IPS-20b (cell line): ENCODE results near the gene GRIK2.

Source experiments
- H3K27ac ChIP-seq: one replicate; pipeline ENCODE4 v1.5.1; 2013; ENCODE audit warnings: low read length
- H3K27me3 ChIP-seq: 2 replicates; pipeline ENCODE4 v1.6.1; 2013; ENCODE audit warnings: mild to moderate bottlenecking, low read length, inconsistent platforms; ENCODE audit not compliant: insufficient read depth
- H3K36me3 ChIP-seq: 2 replicates; pipeline ENCODE4 v1.6.1; 2013; ENCODE audit warnings: low read depth, mild to moderate bottlenecking, inconsistent platforms, low read length, moderate library complexity; ENCODE audit not compliant: insufficient read depth
- H3K4me1 ChIP-seq: 2 replicates; pipeline ENCODE4 v1.6.1; 2013; ENCODE audit warnings: mild to moderate bottlenecking, control low read depth, inconsistent platforms, low read length, moderate library complexity; ENCODE audit not compliant: insufficient read depth
- H3K4me3 ChIP-seq: 2 replicates; pipeline ENCODE4 v1.5.1; 2013; ENCODE audit warnings: mild to moderate bottlenecking, low read length, inconsistent platforms
- H3K9ac ChIP-seq: 2 replicates; pipeline ENCODE4 v1.6.1; 2013; ENCODE audit warnings: low read depth, mild to moderate bottlenecking, inconsistent platforms, low read length, moderate library complexity
- H3K9me3 ChIP-seq: 2 replicates; pipeline ENCODE4 v1.6.1; 2013; ENCODE audit warnings: mild to moderate bottlenecking, low read depth, low read length, inconsistent platforms; ENCODE audit not compliant: insufficient read depth

GRIK2 gene

DNA sequence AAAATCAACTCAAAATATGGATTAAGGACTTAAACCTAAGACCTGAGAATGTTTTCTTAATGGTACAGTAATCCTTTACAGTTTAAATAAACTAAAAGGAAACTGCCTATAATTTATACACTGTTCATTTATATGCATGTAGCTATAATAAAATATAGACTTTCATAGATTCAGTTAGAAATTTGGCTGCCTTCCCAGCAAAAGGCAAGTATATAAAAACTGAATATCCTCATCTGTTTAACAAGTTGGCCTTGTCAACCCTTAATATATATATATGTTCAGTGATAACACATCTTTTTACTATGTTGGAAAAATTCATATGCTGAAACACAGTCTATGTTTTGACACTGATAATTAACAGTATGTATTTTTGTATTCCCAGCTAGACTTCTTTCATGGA lies 123.1 kb downstream of the GRIK2 start:
- H3K27ac ChIP-seq, result no peak overlapping the region
- H3K9ac ChIP-seq, result no peak overlapping the region
- no peak overlapping the region for H3K4me3 ChIP-seq
- no peaks in the 10 kb centered on the region for H3K36me3 ChIP-seq
- no peaks in the 10 kb centered on the region for H3K9me3 ChIP-seq
- no peaks in the 10 kb centered on the region for H3K27me3 ChIP-seq
- no peaks in the 10 kb centered on the region for H3K4me1 ChIP-seq

DNA sequence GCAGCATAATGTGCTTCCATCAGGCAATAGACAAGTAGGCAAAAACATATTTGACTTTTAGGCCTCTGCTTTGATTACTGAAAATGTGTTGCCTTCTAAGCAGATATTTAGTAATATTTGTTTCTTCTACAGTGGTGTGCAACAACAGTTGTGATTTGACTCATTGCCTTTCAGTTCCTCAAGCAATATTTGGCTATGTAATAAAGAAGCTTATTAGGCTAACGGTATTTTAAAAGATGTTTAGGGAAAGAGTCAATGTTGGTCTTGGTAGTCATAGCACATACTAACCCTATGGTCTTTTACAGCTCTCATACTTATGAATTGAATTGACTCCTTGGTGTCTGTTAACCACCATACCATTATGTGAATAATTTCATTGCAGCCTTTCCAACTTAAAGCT lies 124.1 kb downstream of the GRIK2 start:
- Histone ChIP-seq H3K36me3 (no peaks in the 10 kb centered on the region), H3K27me3 (no peaks in the 10 kb centered on the region), H3K9me3 (no peaks in the 10 kb centered on the region), H3K4me3 (no peak overlapping the region), H3K9ac (no peak overlapping the region), H3K27ac (no peak overlapping the region), H3K4me1 (no peaks in the 10 kb centered on the region)

GRCh38 chr6:101522254-101522653 lies 128.7 kb downstream of the GRIK2 start:
- Histone ChIP-seq H3K9ac (no peak overlapping the region), H3K4me1 (no peaks in the 10 kb centered on the region), H3K36me3 (no peaks in the 10 kb centered on the region), H3K4me3 (no peak overlapping the region), H3K27ac (no peak overlapping the region), H3K27me3 (no peaks in the 10 kb centered on the region), H3K9me3 (no peaks in the 10 kb centered on the region)

DNA sequence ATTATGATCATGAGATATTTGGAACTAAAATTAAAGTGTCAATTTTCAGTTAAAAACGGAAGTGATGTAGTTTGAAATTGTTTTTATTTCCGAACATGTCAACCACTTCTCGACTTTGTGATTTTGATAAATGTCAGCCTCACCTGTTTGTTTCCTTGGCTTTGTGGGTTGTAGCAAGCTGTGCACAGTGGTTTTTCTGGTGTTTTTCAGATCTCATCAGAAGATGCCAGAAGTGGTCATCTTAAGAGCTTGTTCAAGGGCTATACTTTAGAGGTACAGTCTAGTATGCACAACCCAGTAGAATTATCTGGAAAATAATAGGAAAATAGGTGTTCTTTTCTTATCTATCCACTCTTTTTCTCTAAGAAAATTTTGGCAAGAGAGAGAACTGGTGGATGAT lies 134.0 kb downstream of the GRIK2 start:
- Histone ChIP-seq H3K9ac (no peak overlapping the region), H3K4me3 (no peak overlapping the region), H3K27ac (no peak overlapping the region), H3K27me3 (no peaks in the 10 kb centered on the region), H3K4me1 (no peaks in the 10 kb centered on the region), H3K9me3 (no peaks in the 10 kb centered on the region), H3K36me3 (no peaks in the 10 kb centered on the region)

GRCh38 chr6:101528801-101529200 lies 135.3 kb downstream of the GRIK2 start:
- Histone ChIP-seq H3K9me3 (no peaks in the 10 kb centered on the region), H3K9ac (no peak overlapping the region), H3K36me3 (no peaks in the 10 kb centered on the region), H3K27ac (no peak overlapping the region), H3K27me3 (no peaks in the 10 kb centered on the region), H3K4me1 (no peaks in the 10 kb centered on the region), H3K4me3 (no peak overlapping the region)

- H3K4me3 ChIP-seq, result no peak overlapping the region
- no peaks in the 10 kb centered on the region for H3K9me3 ChIP-seq
- no peaks in the 10 kb centered on the region for H3K36me3 ChIP-seq
- H3K27me3 ChIP-seq, result no peaks in the 10 kb centered on the region
- H3K9ac ChIP-seq, result no peak overlapping the region
- H3K27ac ChIP-seq, result no peak overlapping the region
- H3K4me1 ChIP-seq, result no peaks in the 10 kb centered on the region
Measured at GRCh38 chr6:101531538-101531937, 138.0 kb downstream of the GRIK2 start.

- no peaks in the 10 kb centered on the region for H3K4me1 ChIP-seq
- no peak overlapping the region for H3K9ac ChIP-seq
- no peaks in the 10 kb centered on the region for H3K9me3 ChIP-seq
- H3K27ac ChIP-seq, result no peak overlapping the region
- H3K27me3 ChIP-seq, result no peaks in the 10 kb centered on the region
- H3K4me3 ChIP-seq, result no peak overlapping the region
- no peaks in the 10 kb centered on the region for H3K36me3 ChIP-seq
Measured at GRCh38 chr6:101534386-101534785, 140.9 kb downstream of the GRIK2 start.

- Histone ChIP-seq H3K9ac (no peak overlapping the region), H3K4me3 (no peak overlapping the region), H3K36me3 (no peaks in the 10 kb centered on the region), H3K9me3 (no peaks in the 10 kb centered on the region), H3K27me3 (no peaks in the 10 kb centered on the region), H3K27ac (no peak overlapping the region), H3K4me1 (no peaks in the 10 kb centered on the region)
Measured at GRCh38 chr6:101534821-101535220, 141.3 kb downstream of the GRIK2 start.

- H3K9me3 ChIP-seq, result no peaks in the 10 kb centered on the region
- no peaks in the 10 kb centered on the region for H3K36me3 ChIP-seq
- no peaks in the 10 kb centered on the region for H3K4me1 ChIP-seq
- H3K27ac ChIP-seq, result no peak overlapping the region
- no peaks in the 10 kb centered on the region for H3K27me3 ChIP-seq
- H3K9ac ChIP-seq, result no peak overlapping the region
- no peak overlapping the region for H3K4me3 ChIP-seq
Measured at GRCh38 chr6:101537753-101538316, 144.3 kb downstream of the GRIK2 start.

DNA sequence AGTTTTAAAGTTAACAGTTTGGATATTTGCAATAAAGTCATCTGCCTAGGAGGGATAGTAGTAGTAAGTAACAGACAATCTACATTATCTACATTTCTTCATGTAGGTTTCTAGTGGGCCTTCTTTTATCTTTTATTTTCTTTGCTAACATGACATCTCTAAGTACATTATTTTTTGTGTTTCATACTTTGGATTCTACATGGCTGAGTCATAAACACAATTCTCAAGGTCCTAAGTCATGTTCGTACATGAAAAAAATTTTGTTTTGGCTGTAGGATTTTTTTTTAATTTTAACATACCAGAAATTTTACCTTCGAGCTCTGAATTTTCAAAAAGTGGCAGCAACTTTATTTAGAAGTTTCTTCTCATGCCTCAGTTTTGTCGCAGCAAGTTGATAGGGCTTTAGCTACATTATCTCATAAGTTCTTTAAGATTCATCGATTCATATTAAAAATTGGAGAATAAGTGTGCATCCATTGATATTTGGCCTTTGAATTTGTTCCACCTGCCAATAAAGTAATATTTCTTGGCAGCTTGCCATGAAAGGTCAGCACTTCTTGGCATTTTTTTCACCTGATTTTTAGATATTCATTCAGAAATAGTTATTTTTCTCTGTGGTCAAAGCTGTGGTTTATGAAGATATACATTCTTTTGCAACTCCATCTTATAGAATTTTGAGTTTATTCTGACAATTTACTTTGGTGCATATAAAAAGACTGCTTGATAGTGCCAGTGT lies 146.2 kb downstream of the GRIK2 start:
- no peak overlapping the region for H3K9ac ChIP-seq
- no peaks in the 10 kb centered on the region for H3K27me3 ChIP-seq
- no peak overlapping the region for H3K4me3 ChIP-seq
- no peaks in the 10 kb centered on the region for H3K36me3 ChIP-seq
- H3K27ac ChIP-seq, result no peak overlapping the region
- no peaks in the 10 kb centered on the region for H3K4me1 ChIP-seq
- H3K9me3 ChIP-seq, result no peaks in the 10 kb centered on the region

DNA sequence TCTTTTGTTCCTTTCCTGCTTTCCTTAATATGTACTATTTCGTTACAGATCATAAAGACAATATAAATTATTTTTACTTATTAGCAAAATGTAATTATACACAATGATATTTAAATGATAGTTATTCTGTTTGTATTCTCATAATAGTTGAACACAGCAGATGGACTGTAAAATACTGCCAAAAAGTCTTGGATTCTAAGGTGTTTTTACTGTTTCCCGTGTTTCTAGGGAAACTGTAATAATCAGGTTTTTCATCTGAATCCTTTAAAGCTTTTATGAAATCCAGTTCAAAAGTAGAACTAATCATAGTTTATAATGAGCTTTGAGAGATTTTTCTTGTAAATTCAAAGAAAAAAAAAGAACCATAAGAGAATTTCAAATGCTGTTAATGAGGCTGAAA lies 148.4 kb downstream of the GRIK2 start:
- no peak overlapping the region for H3K9ac ChIP-seq
- H3K27ac ChIP-seq, result no peak overlapping the region
- no peaks in the 10 kb centered on the region for H3K27me3 ChIP-seq
- no peaks in the 10 kb centered on the region for H3K36me3 ChIP-seq
- H3K4me3 ChIP-seq, result no peak overlapping the region
- no peaks in the 10 kb centered on the region for H3K4me1 ChIP-seq
- H3K9me3 ChIP-seq, result no peaks in the 10 kb centered on the region

DNA sequence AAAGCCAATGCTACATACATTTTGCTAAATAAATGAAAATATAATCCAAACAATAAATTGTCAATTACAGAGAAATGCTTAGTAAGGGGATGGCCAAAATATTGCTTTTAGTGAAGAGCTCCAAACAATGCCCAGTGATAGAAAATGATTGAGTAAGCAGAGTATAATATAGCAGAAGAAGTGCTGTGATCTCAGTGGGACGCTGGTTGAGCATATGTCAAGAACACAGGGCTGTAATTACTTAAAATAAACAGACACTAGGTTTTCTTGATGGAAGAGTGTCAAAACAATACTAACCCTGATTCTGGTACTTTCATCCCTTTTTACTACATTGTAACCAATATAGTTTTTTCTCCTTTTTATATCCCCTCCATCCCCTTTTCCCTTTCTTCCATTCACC lies 150.3 kb downstream of the GRIK2 start:
- no peaks in the 10 kb centered on the region for H3K27me3 ChIP-seq
- no peak overlapping the region for H3K27ac ChIP-seq
- no peak overlapping the region for H3K4me3 ChIP-seq
- no peak overlapping the region for H3K9ac ChIP-seq
- no peaks in the 10 kb centered on the region for H3K4me1 ChIP-seq
- H3K36me3 ChIP-seq, result no peaks in the 10 kb centered on the region
- H3K9me3 ChIP-seq, result no peaks in the 10 kb centered on the region
